Endothelial cell of umbilical vein (primary cell): ENCODE data around the gene NCSTN.

Source experiments
- CTCF ChIP-seq, 2 donors: IDR thresholded peaks; 1 replicate in 1 of 2; 2 replicates in 1 of 2; pipeline ENCODE4 v1.5.1; 2011; ENCODE audit warnings: low read length in 2 of 2, mild to moderate bottlenecking in 2 of 2, moderate library complexity in 2 of 2, control low read depth in 1 of 2, inconsistent platforms in 1 of 2, low read depth in 1 of 2; ENCODE audit not compliant: insufficient read depth in 1 of 2; ENCODE audit errors: extremely low read depth in 1 of 2
- EZH2 ChIP-seq: IDR thresholded peaks from 2 replicates; pipeline ENCODE4 v1.6.1; 2012; ENCODE audit warnings: borderline replicate concordance, low read depth, mild to moderate bottlenecking, moderate library complexity, low read length, inconsistent platforms; ENCODE audit not compliant: severe bottlenecking

GRCh38 chr1:160371346-160371631 lies 28.1 kb downstream of the NCSTN start:
- no peak for TF ChIP-seq EZH2
- TF ChIP-seq CTCF (IDR thresholded peaks at IDR 0.05; ENCODE audit: extremely low read depth in 1 of 2, insufficient read depth in 1 of 2, low read depth in 1 of 2, low read length in 2 of 2) = no peak
